Measurements from ENCODE around the gene FRYL. TPM values are rescaled to one million over a fixed set of nuclear protein-coding genes. Genes with fewer than 3 reads are reported as not detected.
A peak's percentile ranks its signal among the peaks of the same experiment; 100 is the strongest.

Gene FRYL
- total and polyA plus RNA-seq, 2 of the 8 experiments (the other 6 are each of a cell fraction or from before 2014, with no cell fraction given), result 8.0 to 36.5 TPM

- Histone ChIP-seq H3K23me2 (ENCODE audit: low read depth, low read length) (no peaks in the 10 kb centered on the region), H3K79me1 (ENCODE audit: low read depth, low read length) (peaks cover 4% of the 10 kb centered on the region; the same call in 1 of the 2 replicates), H2BK20ac (ENCODE audit: low read length) (no peak overlapping the region), H3K4me1 (replicated peaks in 1 of 4; ENCODE audit: control insufficient read depth in 3 of 4, insufficient read depth in 4 of 4, low read length in 3 of 4) (no peaks in the 10 kb centered on the region), H3K9ac (replicated peaks in 1 of 4; ENCODE audit: extremely low read depth in 1 of 4, low read depth in 3 of 4, low read length in 3 of 4) (no peak overlapping the region), H3K4me3 (ENCODE audit: extremely low read depth in 1 of 4, insufficient read depth in 2 of 4, low read depth in 3 of 4, low read length in 4 of 4) (no peak overlapping the region), H3K79me2 (ENCODE audit: control insufficient read depth in 1 of 2, insufficient read depth in 2 of 2, low read length in 2 of 2) (peaks cover 0 to 32% of the 10 kb centered on the region in 2 experiments; a peak in 2 of 4 replicates), H3K36me3 (ENCODE audit: control insufficient read depth in 2 of 4, insufficient read depth in 4 of 4, low read length in 3 of 4) (no peaks in the 10 kb centered on the region), H2BK5ac (ENCODE audit: low read depth, low read length) (no peak overlapping the region), H4K20me1 (replicated peaks in 1 of 2; ENCODE audit: control insufficient read depth in 1 of 2, insufficient read depth in 2 of 2, low read length in 2 of 2) (peaks cover 0 to 3% of the 10 kb centered on the region in 2 experiments), H3K4ac (replicated peaks; ENCODE audit: insufficient read length, low read depth, low read length) (no peak overlapping the region), H3K23ac (ENCODE audit: insufficient read length) (no peak overlapping the region), H3K27me3 (replicated peaks in 1 of 4; ENCODE audit: control insufficient read depth in 3 of 4, extremely low read depth in 1 of 4, insufficient read depth in 3 of 4, low read length in 3 of 4) (no peaks in the 10 kb centered on the region), H4K5ac (ENCODE audit: insufficient read length, low read depth, low read length) (no peak overlapping the region), H2AK5ac (ENCODE audit: low read depth, low read length) (no peak overlapping the region), H2AFZ (ENCODE audit: low read length) (no peak overlapping the region), H3K18ac (ENCODE audit: extremely low read depth, low read length) (no peak overlapping the region), H2BK12ac (ENCODE audit: low read depth, low read length) (no peak overlapping the region), H4K8ac (ENCODE audit: extremely low read depth, insufficient read depth, low read length) (no peak overlapping the region), H2BK15ac (ENCODE audit: low read length) (no peak overlapping the region), H3K27ac (ENCODE audit: low read depth, low read length) (no peak overlapping the region), H3K56ac (replicated peaks; ENCODE audit: insufficient read length, low read depth, low read length) (no peak overlapping the region), H3K4me2 (ENCODE audit: insufficient read depth in 1 of 2, low read depth in 2 of 2, low read length in 2 of 2) (no peak overlapping the region), H4K91ac (replicated peaks; ENCODE audit: insufficient read length, low read length) (no peak overlapping the region), H3K14ac (ENCODE audit: insufficient read length) (no peak overlapping the region), H3K9me3 (ENCODE audit: insufficient read depth in 2 of 2, low read depth in 1 of 2, low read length in 1 of 2) (no peaks in the 10 kb centered on the region), H2BK120ac (replicated peaks; ENCODE audit: low read depth, low read length) (no peak overlapping the region)
- CTCF ChIA-PET (ENCODE audit: partially characterized antibody), result no interaction called here
- peak; percentile 36 for FAIRE-seq
- POLR2A ChIA-PET (ENCODE audit: partially characterized antibody), result interaction anchor here (1.0 kb wide), 1 partner anchor 15 kb away, joined by 3 read pairs; no protein-coding TSS in a partner anchor
- DNase-seq (ENCODE audit: low read depth in 1 of 2, low spot score in 2 of 2), result no peak
- WGBS, 2 experiments (ENCODE audit: extremely low coverage in 1 of 2, insufficient coverage in 1 of 2, insufficient read length in 1 of 2, insufficient replicate concordance in 2 of 2, low coverage in 1 of 2, low lambda C conversion rate in 2 of 2, missing lambda C conversion rate in 1 of 2), result 90% methylated on average over 4 of the region's 4 CpGs; no CpG with 5 or more reads in 1 of the 2 experiments
- TF ChIP-seq TCF12 (IDR thresholded peaks at IDR 0.05; ENCODE audit: low read depth, low read length) (no peak), KDM4A (IDR thresholded peaks at IDR 0.05; ENCODE audit: low read depth, low read length, severe bottlenecking) (no peak), SP1 (IDR thresholded peaks at IDR 0.05; ENCODE audit: low read depth, low read length) (no peak), RFX5 (IDR thresholded peaks at IDR 0.05; ENCODE audit: borderline replicate concordance, low read depth, low read length) (no peak), SAP30 (IDR thresholded peaks at IDR 0.05; ENCODE audit: insufficient read depth, insufficient replicate concordance, low read length) (no peak), HDAC2 (IDR thresholded peaks at IDR 0.05; ENCODE audit: borderline replicate concordance in 1 of 2, low read depth in 2 of 2, low read length in 2 of 2) (no peak), ATF3 (IDR thresholded peaks at IDR 0.05; ENCODE audit: insufficient read depth, low read depth, low read length) (no peak), JUN (IDR thresholded peaks at IDR 0.05; ENCODE audit: low read depth, low read length) (no peak), E2F6 (IDR thresholded peaks at IDR 0.05) (no peak), POLR2AphosphoS5 (IDR thresholded peaks at IDR 0.05; ENCODE audit: low read depth, low read length) (no peak), RAD21 (IDR thresholded peaks at IDR 0.05 in 1 of 2, conservative IDR thresholded peaks at IDR 0.05 in 1 of 2; ENCODE audit: low read depth in 2 of 2, low read length in 2 of 2) (no peak)
These were observed 114.4 kb downstream of the FRYL start for GRCh38 chr4:48665555-48666186.

Data from H1 (cell line).